ENCODE data around the gene USP36.
"Not testable (repeated sequence)": the region's sequence is repeated elsewhere in the genome, so short reads cannot be mapped to it uniquely, and the experiment has no call there.

USP36 gene

GRCh38 chr17:78872486-78872885 lies 31.9 kb upstream of the USP36 start:
- no peak for DNase-seq (ENCODE audit: low spot score)

GRCh38 chr17:78870621-78871020 lies 30.0 kb upstream of the USP36 start:
- no peak for DNase-seq (ENCODE audit: low spot score)

- DNase-seq (ENCODE audit: low spot score): no peak
These were observed 27.8 kb upstream of the USP36 start for GRCh38 chr17:78868391-78868790.

GRCh38 chr17:78867046-78867445 lies 26.4 kb upstream of the USP36 start:
- DNase-seq (ENCODE audit: low spot score): not testable (repeated sequence)

- peak; percentile 75 for DNase-seq (ENCODE audit: low spot score)
These were observed 25.2 kb upstream of the USP36 start for GRCh38 chr17:78865682-78866390.

- no peak for DNase-seq (ENCODE audit: low spot score)
These were observed 23.5 kb upstream of the USP36 start for GRCh38 chr17:78864117-78864516.

- no peak for DNase-seq (ENCODE audit: low spot score)
These were observed 21.7 kb upstream of the USP36 start for GRCh38 chr17:78862073-78863023.

- DNase-seq (ENCODE audit: low spot score): no peak
These were observed 20.6 kb upstream of the USP36 start for GRCh38 chr17:78861229-78861628.

GRCh38 chr17:78859051-78859450 lies 18.4 kb upstream of the USP36 start:
- DNase-seq (ENCODE audit: low spot score): no peak

- no peak for DNase-seq (ENCODE audit: low spot score)
These were observed 16.7 kb upstream of the USP36 start for GRCh38 chr17:78857266-78857665.

- no peak for DNase-seq (ENCODE audit: low spot score)
These were observed 15.0 kb upstream of the USP36 start for GRCh38 chr17:78855561-78856165.

GRCh38 chr17:78854508-78854907 lies 13.9 kb upstream of the USP36 start:
- no peak for DNase-seq (ENCODE audit: low spot score)

GRCh38 chr17:78853926-78854394 lies 13.3 kb upstream of the USP36 start:
- no peak for DNase-seq (ENCODE audit: low spot score)

GRCh38 chr17:78852709-78853121 lies 12.1 kb upstream of the USP36 start:
- DNase-seq (ENCODE audit: low spot score): no peak

- DNase-seq (ENCODE audit: low spot score): no peak
These were observed 8.4 kb upstream of the USP36 start for GRCh38 chr17:78849026-78849425.

- DNase-seq (ENCODE audit: low spot score): no peak
These were observed 6.4 kb upstream of the USP36 start for GRCh38 chr17:78847052-78847451.

GRCh38 chr17:78844301-78845005 lies 3.8 kb upstream of the USP36 start:
- DNase-seq (ENCODE audit: low spot score): no peak

- peak; percentile 76 for DNase-seq (ENCODE audit: low spot score)
These were observed 2.4 kb upstream of the USP36 start for GRCh38 chr17:78842881-78843565.

- DNase-seq (ENCODE audit: low spot score): no peak
These were observed 159 bp downstream of the USP36 start for GRCh38 chr17:78840530-78840779.

- DNase-seq (ENCODE audit: low spot score): peak; percentile 56
These were observed 668 bp downstream of the USP36 start for GRCh38 chr17:78839762-78840529.

- DNase-seq (ENCODE audit: low spot score): peak; percentile 60
These were observed 1.3 kb downstream of the USP36 start for GRCh38 chr17:78839235-78839761.
